Activated T-helper 1 cell treated with anti-CD3 and anti-CD28 coated beads, Interleukin-12 subunit alpha, Interleukin-12 subunit beta, Interleukin-2, Interleukin-4 antibody, amounts not matched to agents 30 ng/mL and 10 ng/mL and 1 ng/mL, durations not matched to agents 14 hours and 24 hours and 36 hours (primary cell): ENCODE measurements around the gene PIK3R4. TPM values are rescaled to one million over a fixed set of nuclear protein-coding genes. Genes with fewer than 3 reads are reported as not detected.

Experiments
- DNase-seq: peaks from one replicate; pipeline ENCODE4 v3.0.0; 2021; ENCODE audit warnings: low spot score
- H3K27ac Mint-ChIP-seq: one replicate; pipeline ENCODE4 v1.8.0; 2021; ENCODE audit warnings: mild to moderate bottlenecking, mixed read lengths
- H3K27me3 Mint-ChIP-seq: one replicate; pipeline ENCODE4 v1.8.0; 2022; ENCODE audit warnings: mild to moderate bottlenecking, moderate library complexity, mixed read lengths; ENCODE audit not compliant: insufficient read depth
- H3K36me3 Mint-ChIP-seq: one replicate; pipeline ENCODE4 v1.8.0; 2021; ENCODE audit warnings: low read depth, mixed read lengths
- H3K4me1 Mint-ChIP-seq: one replicate; pipeline ENCODE4 v1.8.0; 2021; ENCODE audit warnings: low read depth, mixed read lengths
- H3K4me3 Mint-ChIP-seq: one replicate; pipeline ENCODE4 v1.8.0; 2021; ENCODE audit warnings: mild to moderate bottlenecking, moderate library complexity, mixed read lengths
- H3K9me3 Mint-ChIP-seq: one replicate; pipeline ENCODE4 v1.8.0; 2021; ENCODE audit warnings: mixed read lengths
- intact Hi-C: fragments of 100-400 bp; cut with micrococcal nuclease; formaldehyde crosslinking; loops from one replicate; pipeline ENCODE4 v1.15.1; 2024
- total RNA-seq: library from RNA; stranded (reverse); gene quantifications from 2 replicates; pipeline ENCODE4 v1.2.3, GENCODE V29; 2022

Gene PIK3R4
- total RNA-seq, 1 donor from 2014 or later = 33.1 TPM

- H3K36me3 Mint-ChIP-seq = peaks cover 24% of the 10 kb centered on the region
- no peaks in the 10 kb centered on the region for H3K9me3 Mint-ChIP-seq
- peaks cover 6% of the 10 kb centered on the region for H3K4me1 Mint-ChIP-seq
- no peak for DNase-seq
- H3K27me3 Mint-ChIP-seq = no peaks in the 10 kb centered on the region
- intact Hi-C loops = no loop called here
- no peak overlapping the region for H3K4me3 Mint-ChIP-seq
- H3K27ac Mint-ChIP-seq = no peak overlapping the region
Observed at GRCh38 chr3:130700541-130700940, 46.1 kb downstream of the PIK3R4 start.

DNA sequence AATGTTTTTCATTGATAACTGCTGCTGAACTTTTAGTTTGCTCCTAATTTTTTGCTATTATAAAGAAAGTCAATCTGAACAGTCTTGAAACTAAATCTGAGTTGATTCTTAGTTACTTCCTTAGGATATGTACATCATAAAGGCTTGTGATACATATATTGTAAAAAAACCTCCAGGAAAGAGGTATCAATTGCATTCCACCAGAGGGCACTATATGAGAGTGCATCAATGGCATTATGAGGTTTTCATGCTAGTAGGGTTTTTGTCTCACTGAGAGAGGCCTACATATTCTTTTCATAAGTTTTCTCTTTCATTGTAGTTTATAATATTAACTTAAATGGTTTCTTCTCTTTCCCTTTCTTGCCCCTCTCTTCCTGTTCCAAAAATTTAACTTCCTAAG lies 46.9 kb downstream of the PIK3R4 start:
- no peaks in the 10 kb centered on the region for H3K27me3 Mint-ChIP-seq
- DNase-seq = no peak
- peaks cover 6% of the 10 kb centered on the region for H3K4me1 Mint-ChIP-seq
- intact Hi-C loops = loop anchor here (1.0 kb wide), 1 partner anchor 194 kb away; no protein-coding TSS in a partner anchor
- no peaks in the 10 kb centered on the region for H3K9me3 Mint-ChIP-seq
- H3K27ac Mint-ChIP-seq = no peak overlapping the region
- no peak overlapping the region for H3K4me3 Mint-ChIP-seq
- peaks cover 25% of the 10 kb centered on the region for H3K36me3 Mint-ChIP-seq

DNA sequence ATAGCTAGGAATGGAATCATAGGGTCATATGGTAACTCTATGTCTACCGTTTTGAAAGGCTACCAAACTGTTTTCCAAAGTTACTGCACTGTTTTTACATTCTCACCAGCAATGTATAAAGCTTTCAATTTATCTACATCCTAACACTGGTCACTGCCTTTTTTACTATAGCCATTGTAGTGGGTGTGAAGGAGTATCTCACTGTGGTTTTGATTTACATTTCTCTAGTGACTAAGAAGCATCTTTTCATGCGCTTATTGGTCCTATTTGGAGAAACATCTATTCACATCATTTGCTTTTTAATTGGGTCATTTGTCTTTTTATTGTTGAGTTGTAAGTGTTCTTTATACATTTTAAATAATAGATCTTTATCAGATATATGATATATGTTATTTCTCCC lies 53.3 kb downstream of the PIK3R4 start:
- peaks cover 18% of the 10 kb centered on the region for H3K36me3 Mint-ChIP-seq
- no peaks in the 10 kb centered on the region for H3K9me3 Mint-ChIP-seq
- intact Hi-C loops = no loop called here
- H3K27ac Mint-ChIP-seq = no peak overlapping the region
- DNase-seq = no peak
- H3K4me1 Mint-ChIP-seq = peaks cover 8% of the 10 kb centered on the region
- H3K4me3 Mint-ChIP-seq = no peak overlapping the region
- H3K27me3 Mint-ChIP-seq = no peaks in the 10 kb centered on the region

DNA sequence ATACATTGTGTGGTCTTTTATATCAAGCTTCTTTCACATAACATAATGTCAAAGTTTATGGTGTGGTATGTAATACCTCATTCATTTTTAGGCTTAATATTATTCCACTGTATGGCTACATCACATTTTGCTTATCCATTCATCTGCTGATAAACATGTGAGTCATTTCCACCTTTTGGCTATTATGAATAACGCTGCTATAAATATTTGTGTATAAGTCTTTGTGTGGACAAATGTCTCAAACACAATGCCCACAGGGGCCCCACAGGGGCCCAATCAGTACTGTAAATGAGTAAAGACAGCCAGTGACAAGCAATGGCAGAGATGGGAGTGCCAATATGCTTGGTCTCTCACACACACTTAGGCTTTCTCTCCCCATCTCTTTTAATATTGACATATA lies 54.2 kb downstream of the PIK3R4 start:
- intact Hi-C loops = no loop called here
- no peak overlapping the region for H3K4me3 Mint-ChIP-seq
- H3K36me3 Mint-ChIP-seq = peaks cover 14% of the 10 kb centered on the region
- H3K9me3 Mint-ChIP-seq = no peaks in the 10 kb centered on the region
- H3K27me3 Mint-ChIP-seq = no peaks in the 10 kb centered on the region
- peaks cover 8% of the 10 kb centered on the region for H3K4me1 Mint-ChIP-seq
- DNase-seq = no peak
- no peak overlapping the region for H3K27ac Mint-ChIP-seq

DNA sequence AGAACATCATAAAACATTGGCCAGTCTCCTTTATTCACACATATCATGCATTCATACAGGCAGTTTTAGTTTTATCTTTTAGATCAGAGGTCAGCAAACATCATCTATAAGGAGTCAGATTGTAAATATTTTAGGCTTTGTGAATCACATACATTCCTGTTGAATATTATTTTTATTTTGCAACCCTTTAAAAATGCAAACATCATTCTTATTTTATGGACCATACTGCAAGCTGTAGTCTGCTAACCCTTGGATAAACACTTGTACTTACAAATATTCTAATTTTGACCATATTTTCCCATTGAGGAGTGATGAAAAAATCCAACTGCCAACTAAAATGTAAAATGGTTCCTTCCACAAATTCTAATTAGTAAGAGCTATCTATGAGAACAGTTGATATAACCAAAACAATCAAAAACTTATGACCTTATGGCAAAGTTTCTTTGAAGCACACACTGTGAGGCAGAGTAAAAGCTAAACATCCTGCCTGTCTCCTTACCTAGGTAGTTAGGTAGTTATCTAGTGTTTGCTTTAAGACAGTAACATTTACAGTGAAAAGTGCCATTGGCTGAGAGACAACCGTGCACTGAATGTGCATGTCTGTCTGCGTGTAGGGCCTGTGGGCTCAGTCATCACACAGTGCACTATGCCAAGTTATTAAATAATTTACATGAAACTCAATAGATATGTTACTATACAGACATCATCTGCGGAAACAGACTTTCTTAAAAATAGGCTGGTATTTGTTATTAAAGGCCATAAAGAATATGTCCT lies 57.7 kb downstream of the PIK3R4 start:
- Mint-ChIP-seq H3K4me1 (peaks cover 8% of the 10 kb centered on the region), H3K27me3 (no peaks in the 10 kb centered on the region), H3K36me3 (peaks cover 18% of the 10 kb centered on the region), H3K4me3 (no peak overlapping the region), H3K27ac (no peak overlapping the region), H3K9me3 (no peaks in the 10 kb centered on the region)
- DNase-seq = no peak
- intact Hi-C loops = no loop called here

GRCh38 chr3:130688015-130688688 lies 58.5 kb downstream of the PIK3R4 start:
- Mint-ChIP-seq H3K27ac (no peak overlapping the region), H3K4me3 (no peak overlapping the region), H3K9me3 (no peaks in the 10 kb centered on the region), H3K4me1 (peaks cover 8% of the 10 kb centered on the region), H3K36me3 (peaks cover 26% of the 10 kb centered on the region), H3K27me3 (no peaks in the 10 kb centered on the region)
- DNase-seq = no peak
- intact Hi-C loops = no loop called here

- DNase-seq = no peak
- Mint-ChIP-seq H3K27me3 (no peaks in the 10 kb centered on the region), H3K9me3 (no peaks in the 10 kb centered on the region), H3K27ac (no peak overlapping the region), H3K36me3 (peaks cover 33% of the 10 kb centered on the region), H3K4me1 (peaks cover under 1% of the 10 kb centered on the region), H3K4me3 (no peak overlapping the region)
- intact Hi-C loops = no loop called here
Observed at GRCh38 chr3:130687327-130687726, 59.3 kb downstream of the PIK3R4 start.

DNA sequence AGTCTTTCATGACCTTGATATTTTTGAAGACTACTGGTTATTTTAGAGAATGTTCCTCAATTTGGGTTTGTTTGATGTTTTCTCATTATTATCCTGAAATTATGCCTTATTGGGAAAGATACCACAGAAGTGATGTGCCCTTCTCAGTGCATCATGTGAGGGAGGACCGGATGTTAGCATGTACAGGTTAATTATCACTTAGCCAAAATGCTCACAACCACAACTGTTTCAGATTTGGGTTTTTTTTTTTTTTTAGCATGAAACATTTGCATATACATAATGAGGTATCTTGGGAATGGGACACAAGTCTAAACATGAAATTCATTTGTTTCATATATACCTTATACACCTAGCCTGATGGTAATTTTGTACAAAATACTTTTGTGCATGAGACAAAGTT lies 59.8 kb downstream of the PIK3R4 start:
- H3K27me3 Mint-ChIP-seq = no peaks in the 10 kb centered on the region
- H3K36me3 Mint-ChIP-seq = peaks cover 33% of the 10 kb centered on the region

DNA sequence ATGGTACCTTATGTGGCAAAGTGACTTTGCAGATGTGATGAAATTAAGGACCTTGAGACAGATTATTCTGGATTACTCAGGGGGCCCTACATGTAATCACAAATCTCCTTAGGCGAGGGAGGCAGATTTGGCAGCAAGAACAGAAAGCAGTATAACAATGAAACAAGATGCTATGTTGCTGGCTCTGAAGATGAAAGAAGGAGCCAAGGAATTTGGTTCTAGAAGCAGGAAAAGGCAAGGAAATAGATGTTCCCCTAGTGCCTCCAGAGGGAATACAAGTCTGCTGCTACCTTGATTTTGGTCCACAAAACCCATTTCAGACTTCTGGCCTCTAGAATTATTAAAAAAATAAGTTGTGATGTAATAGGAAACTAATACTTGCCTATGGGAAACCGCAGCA lies 64.5 kb downstream of the PIK3R4 start:
- H3K27ac Mint-ChIP-seq = no peak overlapping the region
- H3K4me3 Mint-ChIP-seq = no peak overlapping the region
- peaks cover 34% of the 10 kb centered on the region for H3K36me3 Mint-ChIP-seq
- H3K27me3 Mint-ChIP-seq = no peaks in the 10 kb centered on the region
- no peaks in the 10 kb centered on the region for H3K9me3 Mint-ChIP-seq
- DNase-seq = no peak
- intact Hi-C loops = no loop called here
- H3K4me1 Mint-ChIP-seq = no peaks in the 10 kb centered on the region

More for the DNA sequence above, 59.8 kb downstream of the PIK3R4 start:
- no peak overlapping the region for H3K27ac Mint-ChIP-seq
- no peaks in the 10 kb centered on the region for H3K9me3 Mint-ChIP-seq
- H3K4me3 Mint-ChIP-seq = no peak overlapping the region
- no peaks in the 10 kb centered on the region for H3K4me1 Mint-ChIP-seq
- DNase-seq = no peak
- intact Hi-C loops = no loop called here

DNA sequence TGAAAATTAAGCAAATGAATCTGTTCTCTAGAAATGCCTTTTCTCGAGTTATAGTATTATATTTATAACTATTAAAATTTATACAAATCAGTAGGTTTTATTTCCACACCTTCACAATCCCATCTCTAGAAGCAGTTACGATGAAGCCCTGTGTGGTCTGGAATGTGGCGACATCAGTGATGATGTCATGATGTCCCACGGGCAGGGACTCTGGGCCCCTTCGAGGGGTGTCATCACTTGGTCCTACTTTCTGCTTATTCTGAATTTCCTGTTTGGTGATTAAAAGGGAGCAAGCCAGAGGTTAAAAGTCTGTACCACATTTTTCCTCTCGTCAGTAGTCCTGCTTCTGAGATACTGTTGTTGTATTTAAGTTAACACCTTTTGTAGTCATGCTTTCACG lies 67.4 kb downstream of the PIK3R4 start:
- Mint-ChIP-seq H3K27ac (no peak overlapping the region), H3K4me3 (no peak overlapping the region), H3K4me1 (no peaks in the 10 kb centered on the region), H3K27me3 (no peaks in the 10 kb centered on the region), H3K9me3 (no peaks in the 10 kb centered on the region), H3K36me3 (peaks cover 35% of the 10 kb centered on the region)
- intact Hi-C loops = no loop called here
- no peak for DNase-seq

DNA sequence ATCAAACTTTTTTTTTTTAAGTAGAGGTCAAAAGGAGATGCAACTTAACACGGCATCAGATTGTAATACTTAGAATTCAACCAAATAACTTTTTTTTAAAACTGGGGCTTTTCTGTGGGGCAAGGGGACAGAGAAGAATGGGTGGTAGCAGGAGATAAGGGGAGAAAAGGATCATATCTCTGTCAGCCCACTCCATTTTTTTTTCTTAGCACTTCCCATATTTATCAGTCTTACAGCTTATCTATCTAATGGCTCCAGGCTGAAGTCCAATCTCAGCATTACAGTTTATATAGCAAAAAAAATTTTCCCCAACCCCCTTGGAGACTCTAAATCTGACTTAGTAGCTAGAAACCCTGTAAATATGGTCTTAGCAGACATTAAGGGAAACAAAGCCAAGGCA lies 69.3 kb downstream of the PIK3R4 start:
- Mint-ChIP-seq H3K27ac (no peak overlapping the region), H3K27me3 (no peaks in the 10 kb centered on the region), H3K4me1 (no peaks in the 10 kb centered on the region), H3K9me3 (no peaks in the 10 kb centered on the region), H3K36me3 (peaks cover 17% of the 10 kb centered on the region), H3K4me3 (no peak overlapping the region)
- DNase-seq = no peak
- intact Hi-C loops = no loop called here

DNA sequence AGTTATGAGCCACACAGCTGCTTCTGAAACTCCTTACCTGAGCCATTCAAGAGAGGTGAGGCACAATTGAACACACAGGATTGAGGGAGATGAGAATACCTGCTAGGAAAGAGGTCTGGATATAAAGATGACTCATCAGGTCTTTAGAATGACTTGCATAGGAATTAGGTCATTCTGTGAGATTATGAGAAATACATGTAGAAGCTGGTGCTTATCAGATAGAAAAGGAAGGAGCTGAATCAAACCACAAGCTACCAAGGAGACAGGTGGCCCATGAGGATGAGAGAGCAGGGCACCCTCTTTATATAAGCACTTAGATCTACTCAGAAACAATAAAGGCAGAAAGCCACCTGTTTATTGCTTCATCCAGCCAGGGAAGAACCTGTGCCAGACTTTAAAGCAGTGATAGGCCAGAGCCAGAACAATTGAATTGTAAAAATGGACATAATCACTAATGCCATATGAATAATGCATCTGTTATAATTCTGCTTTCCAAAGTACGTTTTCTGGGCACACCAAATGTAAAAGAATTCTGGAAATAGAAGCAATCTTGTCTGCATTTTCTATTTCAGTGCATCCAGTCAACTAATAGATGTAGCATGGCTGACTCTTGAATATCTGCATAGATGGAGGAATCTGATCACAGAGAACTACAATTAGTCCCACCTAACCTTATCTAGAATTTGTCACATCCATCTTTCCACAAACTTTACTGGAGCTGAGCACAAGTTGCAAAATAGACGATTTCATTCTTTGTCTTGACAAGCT lies 74.9 kb downstream of the PIK3R4 start:
- Mint-ChIP-seq H3K36me3 (peaks cover 12% of the 10 kb centered on the region), H3K27me3 (no peaks in the 10 kb centered on the region), H3K4me3 (no peak overlapping the region), H3K4me1 (peaks cover 8% of the 10 kb centered on the region), H3K27ac (no peak overlapping the region), H3K9me3 (no peaks in the 10 kb centered on the region)
- intact Hi-C loops = no loop called here
- no peak for DNase-seq

- Mint-ChIP-seq H3K27ac (no peak overlapping the region), H3K4me1 (peaks cover 8% of the 10 kb centered on the region), H3K4me3 (no peak overlapping the region), H3K27me3 (no peaks in the 10 kb centered on the region), H3K36me3 (peaks cover 10% of the 10 kb centered on the region), H3K9me3 (no peaks in the 10 kb centered on the region)
- intact Hi-C loops = no loop called here
- DNase-seq = no peak
Observed at GRCh38 chr3:130669740-130670139, 76.9 kb downstream of the PIK3R4 start.
